ENCODE results near the gene APBA1. TPM values are rescaled to one million over a fixed set of nuclear protein-coding genes. Genes with fewer than 3 reads are reported as not detected.

Gene APBA1
- total and polyA plus RNA-seq, 2 donors (not counting 3 experiments of a cell fraction or from before 2014, with no cell fraction given), result 6.1 to 11.3 TPM

DNA sequence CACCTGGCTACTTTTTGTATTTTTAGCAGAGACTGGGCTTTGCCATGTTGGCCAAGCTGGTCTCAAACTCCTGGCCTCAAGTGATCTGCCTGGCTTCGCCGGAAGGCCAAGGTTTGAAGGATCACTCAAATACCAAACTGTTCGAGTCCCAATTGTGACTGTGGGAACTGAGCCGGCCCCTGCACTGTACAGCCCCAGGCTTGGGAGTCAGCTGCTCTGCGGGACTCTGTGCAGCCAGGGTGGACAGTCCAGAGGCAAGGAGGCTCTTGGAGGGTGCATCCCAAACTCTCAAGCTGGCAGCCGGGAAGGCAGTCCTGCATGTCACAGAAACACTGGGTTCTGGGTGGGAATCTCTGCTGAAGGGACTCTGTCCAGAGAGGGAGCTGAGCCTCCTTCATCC lies 238.2 kb downstream of the APBA1 start:
- intact Hi-C loops (cut with micrococcal nuclease) (no loop called here), dilution Hi-C loops (cut with MboI; ENCODE audit: extremely low pct_ligation_motif_present, low sequenced_read_pairs) (no loop called here)
- Histone ChIP-seq H3K9me3 (replicated peaks; ENCODE audit: control insufficient read depth, insufficient read depth, low read length) (no peaks in the 10 kb centered on the region), H3K4me3 (replicated peaks in 1 of 3; ENCODE audit: insufficient read depth in 1 of 3, low read depth in 1 of 3, low read length in 3 of 3) (no peak overlapping the region), H3K27me3 (ENCODE audit: control insufficient read depth in 2 of 2, insufficient read depth in 2 of 2, low read length in 2 of 2) (no peaks in the 10 kb centered on the region), H3K9me1 (replicated peaks; ENCODE audit: control insufficient read depth, extremely low read depth, insufficient read depth, low read length) (no peaks in the 10 kb centered on the region), H3K4me2 (ENCODE audit: insufficient read depth, low read length) (no peak overlapping the region), H2AFZ (ENCODE audit: low read depth, low read length) (no peak overlapping the region), H3K9ac (replicated peaks; ENCODE audit: extremely low read depth, insufficient read depth, low read length) (no peak overlapping the region), H3K36me3 (ENCODE audit: control insufficient read depth in 2 of 2, extremely low read depth in 1 of 2, insufficient read depth in 2 of 2, low read length in 2 of 2) (peaks cover 0 to 2% of the 10 kb centered on the region in 2 experiments), H4K20me1 (replicated peaks; ENCODE audit: control insufficient read depth, extremely low read depth, insufficient read depth, low read length) (no peaks in the 10 kb centered on the region), H3K4me1 (ENCODE audit: control insufficient read depth, extremely low read depth, insufficient read depth, low read length) (no peaks in the 10 kb centered on the region), H3K79me2 (ENCODE audit: control insufficient read depth, insufficient read depth, low read length) (no peaks in the 10 kb centered on the region), H3K27ac (ENCODE audit: insufficient read depth, low read depth, low read length) (no peak overlapping the region)
- ChIA-PET CTCF (no interaction called here), POLR2A (no interaction called here)
- FAIRE-seq (no peak), DNase-seq (ENCODE audit: low read depth, low spot score) (no peak)
- TF ChIP-seq CTCF (IDR thresholded peaks at IDR 0.05; ENCODE audit: extremely low read depth in 1 of 2, insufficient read depth in 1 of 2, low read depth in 1 of 2, low read length in 2 of 2) (no peak), FOS (IDR thresholded peaks at IDR 0.05; ENCODE audit: borderline replicate concordance, insufficient read depth, low read length) (no peak), GATA2 (IDR thresholded peaks at IDR 0.05; ENCODE audit: insufficient read depth, insufficient read length, low read depth, low read length) (no peak), MAX (IDR thresholded peaks at IDR 0.05; ENCODE audit: insufficient read depth, insufficient read length) (no peak), POLR2AphosphoS5 (IDR thresholded peaks at IDR 0.05; ENCODE audit: insufficient read depth, low read depth, low read length) (no peak), JUN (IDR thresholded peaks at IDR 0.05; ENCODE audit: borderline replicate concordance, insufficient read depth, insufficient read length, low read depth) (no peak), MYC (IDR thresholded peaks at IDR 0.05; ENCODE audit: low read depth, low read length) (no peak), POLR2A (IDR thresholded peaks at IDR 0.05; ENCODE audit: low read depth, low read length) (no peak), EZH2 (IDR thresholded peaks at IDR 0.05; ENCODE audit: borderline replicate concordance, low read depth, low read length, severe bottlenecking) (no peak)
- BruUV-seq (replicated peaks), result no TSS peak
